Endodermal cell (in vitro differentiated cells): Measurements from ENCODE around the gene OPA1. TPM values are rescaled to one million over a fixed set of nuclear protein-coding genes. Genes with fewer than 3 reads are reported as not detected.

ENCODE experiments used
- DNase-seq: peaks from one replicate; pipeline ENCODE4 v3.0.0-alpha.2; 2017
- H3K27ac ChIP-seq: 2 replicates; pipeline ENCODE4 v1.5.1; 2013; ENCODE audit warnings: mild to moderate bottlenecking, low read depth, low read length, moderate library complexity
- H3K27me3 ChIP-seq: 2 replicates; pipeline ENCODE4 v1.6.1; 2013; ENCODE audit warnings: mild to moderate bottlenecking, low read length, moderate library complexity; ENCODE audit not compliant: insufficient read depth, control insufficient read depth, poor library complexity, severe bottlenecking
- H3K36me3 ChIP-seq: 2 replicates; pipeline ENCODE4 v1.7.0; 2013; ENCODE audit warnings: mild to moderate bottlenecking, low read length, moderate library complexity; ENCODE audit not compliant: control insufficient read depth, insufficient read depth
- H3K4me1 ChIP-seq: one replicate; pipeline ENCODE4 v1.7.0; 2013; ENCODE audit warnings: low read length; ENCODE audit not compliant: control insufficient read depth, insufficient read depth
- H3K4me3 ChIP-seq: 2 replicates; pipeline ENCODE4 v1.5.1; 2013; ENCODE audit warnings: mild to moderate bottlenecking, low read length, moderate library complexity
- H3K9ac ChIP-seq: 2 replicates; pipeline ENCODE4 v1.6.1; 2013; ENCODE audit warnings: mild to moderate bottlenecking, low read length, moderate library complexity; ENCODE audit not compliant: poor library complexity, severe bottlenecking; ENCODE audit errors: extremely low read depth
- H3K9me3 ChIP-seq: 2 replicates; pipeline ENCODE4 v1.6.1; 2013; ENCODE audit warnings: mild to moderate bottlenecking, low read length, moderate library complexity; ENCODE audit not compliant: control insufficient read depth
- H3K27ac Mint-ChIP-seq: 2 replicates; pipeline ENCODE4 v1.8.0; 2020; ENCODE audit warnings: mixed read lengths
- H3K27me3 Mint-ChIP-seq: 2 replicates; pipeline ENCODE4 v1.8.0; 2021; ENCODE audit warnings: mild to moderate bottlenecking, mixed read lengths; ENCODE audit not compliant: insufficient read depth
- H3K36me3 Mint-ChIP-seq: 2 replicates; pipeline ENCODE4 v1.8.0; 2020; ENCODE audit warnings: low read depth, mixed read lengths
- H3K4me1 Mint-ChIP-seq: 2 replicates; pipeline ENCODE4 v1.8.0; 2020; ENCODE audit warnings: mixed read lengths
- H3K4me3 Mint-ChIP-seq: 2 replicates; pipeline ENCODE4 v1.8.0; 2020; ENCODE audit warnings: mild to moderate bottlenecking, moderate library complexity, mixed read lengths
- H3K9me3 Mint-ChIP-seq: 2 replicates; pipeline ENCODE4 v1.8.0; 2020; ENCODE audit warnings: mild to moderate bottlenecking, mixed read lengths
- WGBS, 2 experiments: methylation state at CpG; one replicate each; pipeline versions ENCODE4 v1.1.5 to v1.1.7; 2013; ENCODE audit warnings: missing lambda C conversion rate in 2 of 2, mixed read lengths in 1 of 2; ENCODE audit not compliant: insufficient coverage in 1 of 2, insufficient read length in 1 of 2; 5-methylcytosine and 5-hydroxymethylcytosine counted together
- total RNA-seq, 2 donors: library from RNA; stranded (reverse); fragmentation: NEBNext Ultra II Directional in 1 of 2; extraction: Animal tissue kit (Norgen Biotek cat#: 25700) in 1 of 2; gene quantifications; 2 replicates in 1 of 2; 3 replicates in 1 of 2; pipeline ENCODE4 v1.2.1, GENCODE V29; 2021
- TF ChIP-seq, protein P1 (sequence below): fragments of 200-600 bp; sonication (generic); conservative IDR thresholded peaks from 2 replicates; pipeline ENCODE4 v1.5.0; 2021; ENCODE audit warnings: antibody characterized with exemption, mild to moderate bottlenecking

The OPA1 gene
- total RNA-seq, 2 donors from 2014 or later, result 61.5 to 69.4 TPM

DNA sequence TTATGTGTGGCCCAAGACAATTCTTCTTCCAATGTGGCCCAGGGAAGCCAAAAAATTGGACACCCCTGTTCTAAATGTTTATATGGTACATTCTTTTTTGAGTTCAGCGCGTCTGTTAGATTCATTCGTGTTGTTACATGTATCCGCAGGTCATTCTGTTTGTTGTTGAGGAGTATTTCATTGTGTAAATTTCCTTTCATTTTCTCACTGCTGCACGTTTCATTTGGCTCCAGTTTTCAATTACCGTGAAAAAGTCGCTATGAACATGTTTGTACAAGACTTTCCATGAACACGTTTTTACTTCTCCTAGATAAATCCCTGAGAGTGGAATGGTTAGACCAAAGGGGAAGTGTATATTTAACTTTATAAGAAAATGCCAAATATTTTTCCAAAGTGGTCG is 7.5 kb upstream of the OPA1 start:
- H3K27me3 ChIP-seq, result no peaks in the 10 kb centered on the region
- 85 to 95% methylated on average over 5 to 9 of the region's 9 CpGs for WGBS, 2 experiments
- Mint-ChIP-seq H3K9me3 (peaks cover 3% of the 10 kb centered on the region), H3K36me3 (no peaks in the 10 kb centered on the region), H3K27ac (no peak overlapping the region), H3K27me3 (no peaks in the 10 kb centered on the region), H3K4me3 (no peak overlapping the region), H3K4me1 (no peaks in the 10 kb centered on the region)
- TF ChIP-seq, protein P1, sequence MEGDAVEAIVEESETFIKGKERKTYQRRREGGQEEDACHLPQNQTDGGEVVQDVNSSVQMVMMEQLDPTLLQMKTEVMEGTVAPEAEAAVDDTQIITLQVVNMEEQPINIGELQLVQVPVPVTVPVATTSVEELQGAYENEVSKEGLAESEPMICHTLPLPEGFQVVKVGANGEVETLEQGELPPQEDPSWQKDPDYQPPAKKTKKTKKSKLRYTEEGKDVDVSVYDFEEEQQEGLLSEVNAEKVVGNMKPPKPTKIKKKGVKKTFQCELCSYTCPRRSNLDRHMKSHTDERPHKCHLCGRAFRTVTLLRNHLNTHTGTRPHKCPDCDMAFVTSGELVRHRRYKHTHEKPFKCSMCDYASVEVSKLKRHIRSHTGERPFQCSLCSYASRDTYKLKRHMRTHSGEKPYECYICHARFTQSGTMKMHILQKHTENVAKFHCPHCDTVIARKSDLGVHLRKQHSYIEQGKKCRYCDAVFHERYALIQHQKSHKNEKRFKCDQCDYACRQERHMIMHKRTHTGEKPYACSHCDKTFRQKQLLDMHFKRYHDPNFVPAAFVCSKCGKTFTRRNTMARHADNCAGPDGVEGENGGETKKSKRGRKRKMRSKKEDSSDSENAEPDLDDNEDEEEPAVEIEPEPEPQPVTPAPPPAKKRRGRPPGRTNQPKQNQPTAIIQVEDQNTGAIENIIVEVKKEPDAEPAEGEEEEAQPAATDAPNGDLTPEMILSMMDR, result no peak
- H3K9ac ChIP-seq, result no peak overlapping the region
- H3K9me3 ChIP-seq, result no peaks in the 10 kb centered on the region
- no peak for DNase-seq
- no peaks in the 10 kb centered on the region for H3K4me1 ChIP-seq
- H3K36me3 ChIP-seq, result no peaks in the 10 kb centered on the region
- no peak overlapping the region for H3K4me3 ChIP-seq
- no peak overlapping the region for H3K27ac ChIP-seq

DNA sequence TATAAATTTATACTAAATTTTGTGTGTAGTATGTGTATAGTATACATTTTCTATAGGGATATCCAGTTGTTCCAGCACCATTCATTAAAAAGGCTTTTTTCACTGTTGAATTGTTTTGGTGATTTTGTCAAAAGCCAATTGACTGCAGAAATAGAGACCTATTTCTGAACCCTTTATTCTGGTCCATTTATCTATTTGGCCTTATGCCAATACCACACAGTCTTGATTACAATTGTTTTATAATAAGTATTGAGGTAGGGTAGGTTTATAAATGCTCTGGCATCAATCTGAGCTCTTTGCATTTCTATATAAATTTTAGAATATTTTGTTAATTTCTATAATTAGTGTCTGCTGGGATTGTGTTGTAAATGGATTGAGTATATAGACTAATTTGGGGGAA is 6.5 kb upstream of the OPA1 start:
- DNase-seq, result no peak
- H3K4me3 Mint-ChIP-seq, result no peak overlapping the region
- H3K4me1 ChIP-seq, result no peaks in the 10 kb centered on the region
- H3K9ac ChIP-seq, result no peak overlapping the region
- no peaks in the 10 kb centered on the region for H3K27me3 Mint-ChIP-seq
- no peaks in the 10 kb centered on the region for H3K4me1 Mint-ChIP-seq
- H3K27ac Mint-ChIP-seq, result no peak overlapping the region
- TF ChIP-seq, protein P1, result no peak
- H3K27me3 ChIP-seq, result no peaks in the 10 kb centered on the region
- no peaks in the 10 kb centered on the region for H3K9me3 ChIP-seq
- H3K36me3 Mint-ChIP-seq, result no peaks in the 10 kb centered on the region
- H3K4me3 ChIP-seq, result no peak overlapping the region
- H3K36me3 ChIP-seq, result no peaks in the 10 kb centered on the region
- peaks cover 3% of the 10 kb centered on the region for H3K9me3 Mint-ChIP-seq
- no peak overlapping the region for H3K27ac ChIP-seq

DNA sequence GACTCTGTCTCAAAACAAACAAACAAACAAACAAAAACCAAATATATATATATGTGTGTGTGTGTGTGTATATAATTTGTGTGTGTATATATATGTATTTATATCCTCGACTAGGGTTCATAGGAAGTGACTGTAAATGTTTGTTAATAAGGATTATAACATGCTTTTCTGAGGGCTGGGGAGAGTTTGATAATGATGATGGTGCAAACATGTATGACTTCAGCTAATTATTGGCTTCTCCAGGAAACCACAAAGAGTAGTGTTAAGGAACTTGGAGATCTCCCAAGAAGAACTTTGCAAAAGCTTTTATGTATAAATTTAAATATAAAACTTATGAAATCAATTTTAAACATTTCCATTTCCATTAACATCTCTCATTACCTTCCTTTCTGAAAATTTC is 3.9 kb upstream of the OPA1 start:
- Mint-ChIP-seq H3K27me3 (peaks cover 7% of the 10 kb centered on the region), H3K4me1 (no peaks in the 10 kb centered on the region), H3K36me3 (no peaks in the 10 kb centered on the region), H3K4me3 (no peak overlapping the region), H3K9me3 (peaks cover 3% of the 10 kb centered on the region), H3K27ac (no peak overlapping the region)
- no peak overlapping the region for H3K4me3 ChIP-seq
- no peaks in the 10 kb centered on the region for H3K36me3 ChIP-seq
- H3K27me3 ChIP-seq, result no peaks in the 10 kb centered on the region
- no peak overlapping the region for H3K9ac ChIP-seq
- 97 to 100% methylated on average over 1 of the region's 1 CpG for WGBS, 2 experiments
- TF ChIP-seq, protein P1, result no peak
- H3K9me3 ChIP-seq, result no peaks in the 10 kb centered on the region
- no peak for DNase-seq
- no peak overlapping the region for H3K27ac ChIP-seq
- no peaks in the 10 kb centered on the region for H3K4me1 ChIP-seq
